MCF 10A (cell line): ENCODE measurements around the gene PSMF1. TPM values are rescaled to one million over a fixed set of nuclear protein-coding genes. Genes with fewer than 3 reads are reported as not detected.

ENCODE experiments used
- BruUV-seq: library from RNA; stranded (reverse); fragments of 400-500 nt; replicated peaks from 2 replicates; lab custom pipeline; 2021; lab: Mats Ljungman, UMichigan
- CTCF ChIA-PET: fragments of 300-600 bp; sonication (Branson Sonifier 250); formaldehyde crosslinking; extraction: SDS; loops from one replicate; lab custom pipeline; 2021; ENCODE audit warnings: antibody characterized with exemption, inconsistent platforms; lab: Yijun Ruan, JAX
- POLR2A ChIA-PET: fragments of 300-600, 350-650 bp; sonication (Branson Sonifier 250); formaldehyde crosslinking; extraction: SDS; loops from one replicate; lab custom pipeline; 2020; ENCODE audit warnings: antibody characterized with exemption, inconsistent platforms; lab: Yijun Ruan, JAX
- DNase-seq: peaks from one replicate; pipeline ENCODE4 v3.0.0-alpha.2; 2018; ENCODE audit not compliant: unreplicated experiment
- H3K27ac Mint-ChIP-seq: one replicate; pipeline ENCODE4 v1.8.0; 2022; ENCODE audit warnings: mild to moderate bottlenecking, low read depth, mixed read lengths; ENCODE audit not compliant: unreplicated experiment
- H3K27me3 Mint-ChIP-seq: one replicate; pipeline ENCODE4 v1.8.0; 2022; ENCODE audit warnings: mixed read lengths; ENCODE audit not compliant: insufficient read depth, unreplicated experiment
- H3K36me3 Mint-ChIP-seq: one replicate; pipeline ENCODE4 v1.8.0; 2022; ENCODE audit warnings: mild to moderate bottlenecking, moderate library complexity, mixed read lengths; ENCODE audit not compliant: insufficient read depth, unreplicated experiment
- H3K4me1 Mint-ChIP-seq: one replicate; pipeline ENCODE4 v1.8.0; 2022; ENCODE audit warnings: mixed read lengths; ENCODE audit not compliant: insufficient read depth, unreplicated experiment
- H3K4me3 Mint-ChIP-seq: one replicate; pipeline ENCODE4 v1.8.0; 2022; ENCODE audit warnings: mild to moderate bottlenecking, moderate library complexity, mixed read lengths; ENCODE audit not compliant: unreplicated experiment
- H3K9me3 Mint-ChIP-seq: one replicate; pipeline ENCODE4 v1.8.0; 2022; ENCODE audit warnings: mixed read lengths; ENCODE audit not compliant: unreplicated experiment
- intact Hi-C: fragments of 100-400 bp; cut with micrococcal nuclease; formaldehyde crosslinking; loops from 2 replicates; pipeline ENCODE4 v1.14.1; 2022
- total RNA-seq: library from RNA; stranded (reverse); gene quantifications from 2 replicates; pipeline ENCODE4 v1.2.3, GENCODE V29; 2022
- TF ChIP-seq, protein P1 (sequence below): fragments of 200-600 bp; IDR thresholded peaks from one replicate; pipeline ENCODE4 v1.8.0; 2022; ENCODE audit warnings: antibody characterized with exemption, mild to moderate bottlenecking; ENCODE audit not compliant: unreplicated experiment

Gene PSMF1
- total RNA-seq, 1 experiment from 2014 or later = 207 TPM

DNA sequence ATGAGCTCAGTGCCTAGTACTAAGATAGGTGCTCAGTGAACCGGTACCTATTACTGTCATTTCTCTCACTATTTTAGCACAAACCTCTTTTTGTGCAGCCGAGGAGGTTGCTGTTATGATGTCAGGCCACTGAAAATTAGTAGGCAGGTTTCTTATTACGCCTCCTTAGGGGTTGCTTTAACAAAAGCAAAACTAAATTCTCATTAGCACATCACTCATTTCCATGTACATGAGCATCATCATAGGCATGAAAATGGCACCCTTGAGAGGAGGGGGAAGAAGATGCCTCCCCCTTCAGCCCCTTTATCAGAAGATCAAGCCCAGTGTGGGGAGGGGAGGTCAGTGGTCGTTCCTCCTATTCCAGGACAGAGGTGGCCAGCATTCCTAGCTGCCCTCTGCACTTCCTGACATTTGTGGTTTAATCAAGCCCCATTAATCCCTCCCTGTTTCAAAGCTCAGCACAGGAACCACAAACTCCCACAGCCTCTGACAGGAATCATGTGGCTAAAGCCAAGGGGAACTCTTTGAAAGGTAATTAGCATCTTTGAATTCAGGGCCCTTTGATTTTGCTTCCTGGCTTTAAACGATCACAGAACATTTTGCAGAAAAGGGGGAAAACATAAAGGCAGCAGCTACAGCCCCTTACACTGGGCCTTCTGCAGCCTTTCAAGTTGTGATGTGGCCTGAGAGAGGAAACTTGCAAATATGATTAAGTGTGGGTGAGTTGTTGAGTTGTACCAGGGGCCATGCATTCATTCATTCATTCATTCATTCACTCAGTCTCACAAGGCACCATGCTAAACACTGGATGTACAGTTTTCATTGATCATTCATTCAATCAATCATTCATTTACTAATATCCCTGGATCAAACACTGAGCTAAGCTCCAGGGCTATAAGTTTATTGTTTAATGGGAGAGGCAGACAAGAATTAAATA lies 31.9 kb upstream of the PSMF1 start:
- TF ChIP-seq, protein P1, sequence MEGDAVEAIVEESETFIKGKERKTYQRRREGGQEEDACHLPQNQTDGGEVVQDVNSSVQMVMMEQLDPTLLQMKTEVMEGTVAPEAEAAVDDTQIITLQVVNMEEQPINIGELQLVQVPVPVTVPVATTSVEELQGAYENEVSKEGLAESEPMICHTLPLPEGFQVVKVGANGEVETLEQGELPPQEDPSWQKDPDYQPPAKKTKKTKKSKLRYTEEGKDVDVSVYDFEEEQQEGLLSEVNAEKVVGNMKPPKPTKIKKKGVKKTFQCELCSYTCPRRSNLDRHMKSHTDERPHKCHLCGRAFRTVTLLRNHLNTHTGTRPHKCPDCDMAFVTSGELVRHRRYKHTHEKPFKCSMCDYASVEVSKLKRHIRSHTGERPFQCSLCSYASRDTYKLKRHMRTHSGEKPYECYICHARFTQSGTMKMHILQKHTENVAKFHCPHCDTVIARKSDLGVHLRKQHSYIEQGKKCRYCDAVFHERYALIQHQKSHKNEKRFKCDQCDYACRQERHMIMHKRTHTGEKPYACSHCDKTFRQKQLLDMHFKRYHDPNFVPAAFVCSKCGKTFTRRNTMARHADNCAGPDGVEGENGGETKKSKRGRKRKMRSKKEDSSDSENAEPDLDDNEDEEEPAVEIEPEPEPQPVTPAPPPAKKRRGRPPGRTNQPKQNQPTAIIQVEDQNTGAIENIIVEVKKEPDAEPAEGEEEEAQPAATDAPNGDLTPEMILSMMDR = no peak
- intact Hi-C loops = no loop called here
- CTCF ChIA-PET = interaction anchor here (1.1 to 6.0 kb wide), 2 partner anchors 22 to 271 kb away, joined by 6 to 35 read pairs; no protein-coding TSS in a partner anchor
- no TSS peak for BruUV-seq
- peaks cover 7% of the 10 kb centered on the region for H3K9me3 Mint-ChIP-seq
- no peaks in the 10 kb centered on the region for H3K36me3 Mint-ChIP-seq
- no peak overlapping the region for H3K27ac Mint-ChIP-seq
- no peaks in the 10 kb centered on the region for H3K4me1 Mint-ChIP-seq
- no peak overlapping the region for H3K4me3 Mint-ChIP-seq
- POLR2A ChIA-PET = no interaction called here
- H3K27me3 Mint-ChIP-seq = peaks cover 12% of the 10 kb centered on the region
- DNase-seq = no peak

DNA sequence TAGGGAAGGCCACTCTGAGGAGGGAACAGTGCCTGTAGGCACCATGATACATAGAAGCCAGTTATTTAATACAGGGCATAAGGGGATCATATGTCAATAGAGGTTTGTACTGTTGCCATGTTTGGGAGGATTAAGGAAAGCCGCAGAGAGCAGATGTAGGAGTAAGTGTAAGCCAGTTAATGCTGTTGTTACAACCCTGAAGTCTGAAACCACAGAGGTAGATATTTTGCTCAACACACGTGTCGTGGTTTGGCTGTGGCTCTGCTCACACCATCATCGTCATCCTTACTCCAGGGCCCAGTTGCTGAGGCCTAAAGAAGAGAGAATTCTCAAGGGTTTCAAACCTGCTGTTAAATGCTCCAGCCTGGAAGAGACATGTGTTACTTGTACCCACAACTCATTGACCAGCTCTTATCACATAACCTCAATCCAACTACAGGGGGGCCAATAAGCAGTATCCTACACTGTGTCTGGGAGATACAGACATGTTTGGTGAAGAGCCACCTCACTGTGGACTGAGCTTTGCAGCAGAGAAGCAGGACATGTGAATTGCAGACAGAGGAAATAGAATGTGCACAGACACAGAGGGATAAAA lies 31.0 kb upstream of the PSMF1 start:
- H3K4me1 Mint-ChIP-seq = no peaks in the 10 kb centered on the region
- no peak overlapping the region for H3K4me3 Mint-ChIP-seq
- TF ChIP-seq, protein P1 = no peak
- peaks cover 7% of the 10 kb centered on the region for H3K9me3 Mint-ChIP-seq
- no peak for DNase-seq
- H3K36me3 Mint-ChIP-seq = no peaks in the 10 kb centered on the region
- intact Hi-C loops = no loop called here
- no TSS peak for BruUV-seq
- no peak overlapping the region for H3K27ac Mint-ChIP-seq
- POLR2A ChIA-PET = interaction anchor here (0.6 kb wide), 1 partner anchor 872 kb away, joined by 3 read pairs; no protein-coding TSS in a partner anchor
- peaks cover 12% of the 10 kb centered on the region for H3K27me3 Mint-ChIP-seq
- CTCF ChIA-PET = interaction anchor here (6.0 kb wide), 1 partner anchor 21 kb away, joined by 35 read pairs; no protein-coding TSS in a partner anchor

DNA sequence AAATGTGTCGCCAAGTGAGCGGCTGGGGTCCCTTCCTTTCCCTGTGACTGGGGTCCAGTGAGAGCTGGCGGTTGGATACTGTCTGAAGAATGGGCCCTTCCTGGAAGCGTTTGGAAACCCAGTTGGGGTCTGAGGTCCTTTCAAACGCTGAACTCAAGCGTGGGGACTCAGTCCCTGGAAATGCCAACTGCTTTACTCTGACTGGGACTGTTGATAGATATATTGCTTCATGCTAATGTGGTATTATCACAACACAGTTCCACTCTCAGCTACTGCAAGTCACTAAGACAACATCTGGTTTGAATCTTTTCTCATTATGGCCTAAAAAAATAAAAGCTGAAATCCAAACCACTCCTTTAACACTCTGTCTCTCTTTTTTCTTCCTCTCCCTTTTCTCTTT lies 23.7 kb upstream of the PSMF1 start:
- CTCF ChIA-PET = interaction anchor here (0.7 to 4.8 kb wide), 2 partner anchors 13 to 311 kb away, joined by 3 to 39 read pairs; no protein-coding TSS in a partner anchor
- intact Hi-C loops = no loop called here
- Mint-ChIP-seq H3K36me3 (no peaks in the 10 kb centered on the region), H3K27ac (no peak overlapping the region), H3K9me3 (peaks cover 7% of the 10 kb centered on the region), H3K4me1 (no peaks in the 10 kb centered on the region), H3K4me3 (no peak overlapping the region), H3K27me3 (no peaks in the 10 kb centered on the region)
- no TSS peak for BruUV-seq
- DNase-seq = no peak
- TF ChIP-seq, protein P1 = no peak
- POLR2A ChIA-PET = no interaction called here

DNA sequence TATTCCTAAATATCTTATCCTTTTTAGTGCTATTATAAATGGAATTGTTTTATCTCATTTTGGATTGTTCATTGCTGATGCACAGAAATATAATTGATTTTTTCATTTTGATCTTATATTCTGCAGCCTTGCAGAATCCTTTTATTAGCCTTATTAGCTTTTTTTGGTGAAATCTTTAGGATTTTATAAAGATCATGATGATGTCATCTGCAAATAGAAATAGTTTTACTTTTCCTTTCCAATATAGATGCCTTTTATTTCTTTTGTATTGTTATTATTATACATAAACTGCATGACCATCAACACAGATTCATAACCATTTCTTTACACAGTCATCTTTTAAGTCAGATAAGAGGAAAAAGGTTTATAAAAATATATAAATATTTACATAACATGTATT lies 16.9 kb upstream of the PSMF1 start:
- Mint-ChIP-seq H3K27me3 (no peaks in the 10 kb centered on the region), H3K4me1 (no peaks in the 10 kb centered on the region), H3K4me3 (no peak overlapping the region), H3K36me3 (no peaks in the 10 kb centered on the region), H3K9me3 (peaks cover 13% of the 10 kb centered on the region), H3K27ac (no peak overlapping the region)
- no TSS peak for BruUV-seq
- intact Hi-C loops = no loop called here
- DNase-seq = no peak
- POLR2A ChIA-PET = no interaction called here
- CTCF ChIA-PET = no interaction called here
- TF ChIP-seq, protein P1 = no peak
